RKO (cell line): ENCODE results near the gene DOK4.

ENCODE experiments used
- DNase-seq: peaks from one replicate; pipeline ENCODE4 v3.0.0-alpha.2; 2016; ENCODE audit warnings: low spot score

The DOK4 gene

DNA sequence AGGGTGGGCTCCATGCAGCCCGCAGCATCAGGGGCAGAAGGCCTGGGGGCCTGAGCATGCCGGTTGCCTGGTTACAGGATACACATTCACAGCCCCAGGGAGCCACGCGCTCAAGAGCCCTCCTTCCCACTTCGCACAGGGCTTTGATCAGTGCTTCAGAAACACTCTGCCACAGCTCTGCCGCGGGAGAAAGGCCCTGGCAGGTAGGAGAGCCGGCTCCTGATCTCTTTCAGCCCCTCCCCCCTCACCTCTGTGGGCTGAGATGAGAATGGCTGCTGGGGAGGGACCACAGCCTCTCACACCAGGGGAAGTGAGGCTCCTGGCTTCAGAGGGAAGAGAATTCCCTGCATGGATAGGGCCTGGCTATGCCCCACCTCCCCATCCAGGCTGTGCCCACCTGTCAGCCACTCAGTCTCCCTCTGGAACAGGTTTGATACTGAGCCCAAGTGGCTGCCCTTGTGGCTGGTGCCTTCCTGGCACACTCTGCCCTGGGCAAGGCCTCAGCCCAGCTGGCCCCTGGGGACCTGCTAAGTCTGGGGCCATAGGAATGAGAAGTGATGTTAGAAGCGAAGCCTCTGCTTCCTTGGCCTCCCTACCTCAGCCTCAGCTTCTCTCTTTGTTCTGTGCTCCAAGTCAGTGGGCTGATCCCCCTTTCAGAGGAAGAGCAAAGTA lies 8.6 kb downstream of the DOK4 start:
- DNase-seq, result no peak

DNA sequence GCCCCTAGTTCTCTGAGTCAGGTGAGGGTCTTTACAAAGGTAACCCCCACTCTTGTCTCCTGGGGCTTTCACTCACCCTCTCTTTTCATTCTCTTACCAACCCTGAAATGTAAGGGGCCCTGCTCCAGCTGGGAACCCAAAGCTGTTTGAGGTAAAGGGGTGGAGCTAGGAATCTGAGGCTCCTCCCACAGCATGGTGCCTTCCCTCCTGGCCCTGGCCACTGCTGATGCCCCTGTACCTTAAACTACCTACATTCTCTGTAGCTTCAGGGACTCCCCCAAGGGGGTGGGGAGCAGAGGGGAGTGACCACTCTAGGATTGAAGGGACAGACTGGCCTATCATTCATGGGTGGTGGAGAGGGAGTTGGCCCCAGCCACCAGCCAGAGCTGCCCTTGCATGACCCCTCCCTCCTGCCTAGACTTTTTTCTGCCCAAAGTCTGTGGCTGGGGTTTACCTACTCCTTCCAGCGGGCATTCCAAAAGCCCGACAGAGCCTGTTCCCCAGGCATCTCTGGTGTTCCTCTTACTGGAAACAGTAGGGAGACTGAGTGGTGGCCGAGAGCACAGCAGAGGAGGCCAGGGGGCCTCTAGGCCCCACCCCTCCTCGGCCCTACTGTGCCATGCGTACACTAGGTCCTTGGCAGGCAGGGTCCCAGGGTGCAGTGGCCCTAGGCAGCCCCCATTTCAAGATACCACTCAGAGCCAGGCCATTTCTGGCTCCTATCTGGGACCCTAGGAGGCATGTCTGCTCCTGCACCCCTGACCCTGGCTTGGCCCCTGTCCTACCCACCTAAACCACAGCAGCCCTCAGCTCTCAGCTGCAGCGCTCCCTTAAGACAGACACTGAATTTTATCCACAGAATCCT lies 9.5 kb downstream of the DOK4 start:
- no peak for DNase-seq

DNA sequence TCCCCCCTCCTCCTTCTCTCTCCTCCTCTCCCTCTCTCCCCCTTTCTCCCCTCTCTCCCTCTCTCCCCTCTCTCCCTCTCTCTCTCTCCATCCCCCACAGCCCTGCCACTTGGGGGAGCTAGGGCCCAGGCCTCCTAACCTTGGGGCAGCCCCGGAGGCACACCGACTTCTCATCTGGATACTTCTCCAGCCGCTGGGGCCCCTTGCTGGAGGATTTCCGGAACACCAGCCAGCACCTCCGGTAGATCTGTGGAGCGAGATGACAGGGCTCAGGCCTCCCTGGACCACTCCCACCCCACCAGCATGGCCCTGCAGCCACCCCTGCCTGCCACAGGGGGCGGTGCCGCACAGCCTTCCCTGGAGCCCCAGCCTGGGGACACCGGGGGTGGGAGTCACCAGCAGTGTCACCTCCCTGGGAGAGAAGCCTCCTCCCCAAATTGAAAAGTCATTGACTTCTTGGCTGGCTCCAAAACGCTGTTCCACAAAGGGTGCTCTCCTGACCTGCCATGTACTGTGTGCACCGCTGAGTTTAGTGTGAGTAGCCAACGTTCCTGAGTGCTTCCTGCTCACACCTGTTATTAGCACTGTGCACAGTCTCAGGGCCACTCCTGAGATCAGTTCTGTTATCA lies 10.5 kb downstream of the DOK4 start:
- peak; percentile 13 for DNase-seq

DNA sequence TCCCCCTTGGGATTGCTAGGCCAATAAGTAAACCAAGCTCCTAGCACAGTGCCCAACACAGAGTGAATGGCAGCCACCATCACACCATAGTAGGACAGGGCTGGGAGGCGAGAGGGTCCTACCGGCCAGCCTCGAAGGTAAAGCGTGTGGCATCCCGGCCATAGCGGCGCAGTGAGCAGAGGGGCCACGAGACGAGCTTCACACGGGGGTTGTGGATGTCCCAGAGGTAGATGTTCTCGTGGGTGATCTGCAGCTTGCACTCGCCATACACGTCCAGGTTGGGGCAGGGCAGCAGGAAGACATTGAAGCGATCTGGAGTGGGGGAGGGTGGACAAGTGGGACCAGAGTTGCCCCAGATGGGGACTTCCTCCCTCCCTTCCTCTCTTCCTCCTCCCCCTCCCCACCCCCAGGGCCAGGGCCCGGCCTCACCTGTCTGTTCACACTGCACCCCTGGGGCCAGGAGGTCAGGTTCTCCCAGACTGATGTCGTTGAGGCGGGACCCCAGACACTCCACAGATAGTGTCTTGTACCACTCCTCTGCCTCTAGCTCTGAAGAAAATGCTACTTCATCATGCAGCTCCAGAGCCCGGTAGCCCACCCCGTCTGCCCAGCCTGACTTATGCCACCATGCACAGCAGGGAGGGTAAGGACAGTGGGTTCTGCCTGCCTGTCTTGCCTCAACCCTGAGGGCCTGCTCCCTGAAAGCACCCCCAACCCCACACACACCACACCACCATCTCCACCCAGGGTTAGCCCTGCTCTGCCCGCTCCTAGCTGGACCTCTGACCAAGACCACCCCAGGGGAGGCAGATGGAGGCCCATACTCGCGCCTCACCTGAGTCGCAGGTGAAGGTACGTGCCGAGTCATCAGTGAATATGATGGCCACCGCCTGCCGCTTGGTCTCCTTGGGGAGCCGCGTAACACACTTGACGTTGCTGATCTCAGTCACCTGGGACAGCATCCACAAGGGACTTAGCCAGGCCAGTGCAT lies 11.3 kb downstream of the DOK4 start:
- DNase-seq, result no peak

DNA sequence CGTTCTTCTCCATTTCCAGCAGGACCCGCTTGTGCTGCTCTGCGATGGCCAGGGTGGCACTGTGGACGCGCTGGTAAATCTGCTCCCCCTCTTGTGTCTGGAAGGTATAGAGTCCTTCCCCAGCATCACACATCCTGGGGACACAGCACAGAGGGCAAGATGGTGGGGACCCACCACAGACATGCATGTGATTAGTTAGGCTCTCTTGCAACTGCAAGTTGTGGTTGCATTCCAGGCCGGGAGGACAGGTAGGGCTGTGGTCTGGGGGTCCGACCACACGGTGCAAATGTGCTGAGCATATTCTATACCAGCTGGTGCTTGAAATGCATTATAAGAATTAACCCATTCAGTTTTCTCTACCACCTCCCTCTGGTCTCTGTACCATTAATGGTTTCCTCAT lies 12.4 kb downstream of the DOK4 start:
- DNase-seq, result no peak

DNA sequence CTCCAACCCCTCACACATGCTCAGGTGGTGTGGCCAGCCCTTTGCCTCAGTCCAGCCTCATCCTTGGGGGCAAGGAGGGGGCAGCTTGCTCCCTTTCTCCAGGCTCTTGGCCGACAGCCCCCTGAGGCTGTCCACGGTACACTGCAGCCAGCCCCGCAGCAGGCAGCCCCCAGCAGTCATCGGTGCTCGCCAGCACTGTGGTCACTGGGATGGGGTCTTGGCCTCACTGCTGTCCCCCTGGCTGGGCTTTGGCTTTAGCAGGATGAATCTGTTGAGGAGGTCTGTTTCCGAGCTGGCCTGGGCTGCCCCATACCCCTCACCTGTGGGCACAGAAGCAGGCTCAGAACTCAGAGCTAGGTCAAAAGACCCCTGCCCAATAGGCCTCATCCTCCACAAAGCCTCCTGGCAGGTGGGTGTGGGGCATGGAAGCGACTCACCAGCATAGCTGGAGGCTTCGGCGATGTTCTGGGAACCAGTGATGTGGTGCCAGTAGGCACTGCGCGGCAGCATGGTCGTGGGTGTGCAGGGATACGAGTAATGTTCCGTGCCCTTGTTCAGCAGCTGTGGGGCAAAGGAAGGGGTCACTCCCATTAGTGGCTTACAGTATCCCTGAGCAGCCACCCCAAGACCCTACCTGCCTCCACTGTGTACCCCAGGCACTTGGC lies 13.0 kb downstream of the DOK4 start:
- DNase-seq, result no peak

DNA sequence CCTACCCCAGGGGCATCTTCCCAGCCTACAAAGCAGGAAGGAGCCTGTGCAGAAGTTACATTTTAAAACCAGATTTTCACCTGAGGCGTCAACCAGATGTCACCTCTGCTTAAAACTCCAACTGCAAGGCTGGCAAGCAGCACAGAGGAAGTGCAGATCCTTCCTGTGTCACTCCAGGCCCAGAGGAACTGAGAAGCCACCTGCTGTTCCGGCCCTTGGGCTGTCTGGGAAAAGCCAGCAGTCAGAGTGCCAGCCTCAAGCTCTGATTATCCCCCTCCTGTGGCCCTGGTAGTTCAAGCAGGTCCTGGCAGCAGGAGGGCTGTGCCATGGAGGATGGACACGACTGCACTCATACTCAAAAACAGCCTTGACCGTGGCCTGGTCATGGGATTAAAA lies 13.6 kb downstream of the DOK4 start:
- DNase-seq, result no peak

DNA sequence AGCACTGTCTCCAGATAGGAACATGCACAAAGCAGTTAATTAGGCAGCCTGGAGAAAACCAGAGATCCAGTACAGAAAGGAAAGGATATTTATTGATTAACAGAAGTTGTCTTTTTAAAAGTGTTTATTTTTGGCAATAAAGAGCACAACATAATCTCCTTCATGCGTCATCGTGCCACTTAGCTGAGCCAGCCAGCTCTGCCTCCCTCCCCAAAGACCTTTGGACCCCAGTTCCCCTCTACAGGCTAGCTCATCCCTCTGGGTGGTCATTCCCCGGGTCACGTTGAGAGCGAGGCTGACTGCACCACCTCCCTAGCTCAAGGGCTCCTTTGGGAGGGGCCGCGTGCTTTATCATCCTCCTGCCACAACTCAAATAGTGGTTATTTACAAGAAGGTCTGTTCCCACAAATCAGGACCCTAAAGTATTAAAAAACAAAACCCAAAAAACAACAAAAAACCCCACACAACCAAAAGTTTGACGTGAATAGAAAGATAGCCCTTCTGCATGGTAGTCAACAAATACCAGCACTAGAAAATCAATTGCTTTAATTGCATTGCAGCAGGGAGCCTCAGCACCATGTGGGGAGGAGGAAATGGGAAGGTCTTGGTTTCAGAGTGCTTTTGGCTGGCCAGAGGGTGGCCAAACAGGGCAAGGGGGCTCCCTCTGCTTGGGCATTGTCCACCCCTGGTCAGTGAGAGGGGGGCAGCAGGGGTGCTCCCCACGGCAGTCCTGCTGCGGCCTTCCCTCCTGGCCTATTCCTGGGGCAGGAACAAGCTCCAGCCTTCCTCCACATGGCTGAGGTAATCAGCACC lies 14.2 kb downstream of the DOK4 start:
- DNase-seq, result no peak

DNA sequence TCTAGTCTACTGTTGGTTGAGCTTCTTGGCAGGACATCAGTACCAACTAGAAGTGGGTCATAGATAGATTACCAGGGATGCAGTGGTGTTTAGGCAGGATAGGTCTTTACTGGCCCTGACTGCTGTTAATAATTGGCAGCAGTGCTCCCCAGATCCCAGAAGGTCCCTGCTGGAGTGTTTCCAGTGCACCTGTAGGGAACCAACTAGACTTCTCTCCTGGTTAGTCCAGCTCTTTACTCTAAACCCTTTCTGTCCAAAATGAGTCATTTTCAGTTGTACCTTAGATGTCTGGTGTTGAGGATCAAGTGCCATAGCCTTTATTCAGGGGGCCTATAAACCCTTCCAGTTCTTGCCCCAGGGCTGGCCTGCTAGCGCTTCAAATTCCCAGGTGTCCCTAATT lies 15.1 kb downstream of the DOK4 start:
- DNase-seq, result no peak

DNA sequence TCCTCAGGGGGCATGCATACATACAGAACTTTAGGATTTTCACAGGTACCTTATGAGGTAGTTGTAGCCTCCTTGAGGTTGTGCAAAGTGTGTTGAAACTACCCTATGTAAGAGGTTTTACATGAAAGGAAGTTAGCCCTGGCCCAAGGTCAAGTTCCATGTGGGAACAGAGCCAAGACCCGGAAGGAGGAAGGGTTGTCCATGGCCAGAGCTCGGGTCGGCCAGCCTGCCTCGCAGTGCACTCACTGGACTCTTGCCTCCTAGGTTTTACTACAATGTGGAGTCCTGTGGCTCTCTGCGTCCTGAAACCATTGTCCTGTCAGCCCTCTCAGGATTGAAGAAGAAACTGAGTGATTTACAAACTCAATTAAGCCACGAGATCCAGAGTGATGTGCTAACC lies 15.6 kb downstream of the DOK4 start:
- no peak for DNase-seq

DNA sequence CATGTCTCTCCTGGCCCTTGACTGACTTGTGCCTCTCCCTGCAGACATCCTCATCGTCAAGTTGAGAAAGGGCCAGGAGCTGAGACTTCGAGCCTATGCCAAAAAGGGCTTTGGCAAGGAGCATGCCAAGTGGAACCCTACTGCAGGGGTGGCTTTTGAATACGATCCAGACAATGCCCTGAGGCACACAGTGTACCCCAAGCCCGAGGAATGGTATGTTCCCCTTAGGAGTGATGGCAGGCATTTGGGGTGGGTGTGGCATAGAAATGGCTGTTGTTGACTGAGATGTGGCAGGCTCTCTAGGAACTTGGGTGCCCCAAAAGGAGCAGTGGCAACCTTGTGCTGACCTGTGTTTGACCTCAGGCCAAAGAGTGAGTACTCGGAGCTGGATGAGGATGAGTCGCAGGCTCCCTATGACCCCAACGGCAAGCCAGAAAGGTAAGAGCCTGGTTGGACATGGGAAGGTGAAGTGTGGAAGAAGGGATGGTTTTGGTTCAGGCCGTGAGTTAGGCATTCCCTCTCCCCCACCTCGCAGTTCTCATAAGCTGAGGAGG lies 16.3 kb downstream of the DOK4 start:
- DNase-seq, result no peak

DNA sequence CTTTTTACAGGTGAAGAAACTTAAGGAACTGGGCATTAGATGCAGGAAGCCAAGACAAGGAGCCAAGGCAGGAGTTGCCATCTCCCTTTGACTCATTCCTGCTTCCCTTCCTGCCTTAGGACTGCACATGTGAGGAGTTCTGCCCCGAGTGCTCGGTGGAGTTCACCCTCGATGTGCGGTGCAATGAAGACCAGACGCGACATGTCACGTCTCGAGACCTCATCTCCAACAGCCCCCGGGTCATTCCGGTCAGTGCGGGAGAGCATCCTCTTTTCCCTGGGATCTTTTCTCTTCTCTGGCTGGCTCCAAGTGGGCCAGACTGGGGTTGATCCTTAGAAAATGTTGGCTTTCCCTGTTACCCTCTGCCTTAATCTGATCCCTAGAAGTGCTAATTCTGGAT lies 17.2 kb downstream of the DOK4 start:
- DNase-seq, result no peak

DNA sequence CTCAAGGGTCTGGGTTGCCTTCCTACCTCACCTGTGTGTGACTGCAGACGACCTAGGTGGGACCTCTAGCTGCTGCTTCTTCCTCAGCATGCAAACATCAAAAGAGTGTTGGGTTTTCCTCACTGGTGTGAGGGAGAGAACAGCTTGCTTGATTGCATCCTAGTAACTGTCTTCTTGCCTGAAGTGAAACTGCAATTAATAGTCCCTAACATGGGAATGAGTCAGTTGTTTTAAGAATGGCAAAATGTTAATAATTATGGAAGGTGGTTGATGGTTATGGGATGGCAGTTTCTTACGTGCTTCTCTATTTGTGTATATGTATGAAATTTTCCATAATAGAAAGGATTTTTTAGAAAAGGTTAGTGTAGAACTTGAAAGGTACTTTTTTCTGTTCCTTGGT lies 17.9 kb downstream of the DOK4 start:
- DNase-seq, result no peak

DNA sequence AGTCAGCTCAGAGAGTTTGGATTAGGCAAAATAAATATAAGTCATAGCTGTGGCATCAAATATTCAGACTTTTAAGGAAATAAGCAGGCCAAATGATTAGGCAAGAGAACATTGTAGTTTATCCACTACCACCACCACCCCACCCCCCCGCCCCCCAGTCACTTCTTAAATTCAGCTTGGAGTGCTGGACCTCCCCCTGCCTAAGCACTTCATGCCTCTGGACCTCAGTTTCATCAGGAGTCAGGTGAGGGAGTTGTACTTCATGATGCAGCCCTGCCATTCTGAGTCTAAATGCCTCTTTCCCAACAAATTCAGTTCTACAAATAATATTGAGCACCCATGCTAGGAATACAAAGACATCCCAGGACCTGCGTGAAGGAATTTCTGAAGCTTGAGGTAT lies 21.8 kb downstream of the DOK4 start:
- DNase-seq, result no peak

DNA sequence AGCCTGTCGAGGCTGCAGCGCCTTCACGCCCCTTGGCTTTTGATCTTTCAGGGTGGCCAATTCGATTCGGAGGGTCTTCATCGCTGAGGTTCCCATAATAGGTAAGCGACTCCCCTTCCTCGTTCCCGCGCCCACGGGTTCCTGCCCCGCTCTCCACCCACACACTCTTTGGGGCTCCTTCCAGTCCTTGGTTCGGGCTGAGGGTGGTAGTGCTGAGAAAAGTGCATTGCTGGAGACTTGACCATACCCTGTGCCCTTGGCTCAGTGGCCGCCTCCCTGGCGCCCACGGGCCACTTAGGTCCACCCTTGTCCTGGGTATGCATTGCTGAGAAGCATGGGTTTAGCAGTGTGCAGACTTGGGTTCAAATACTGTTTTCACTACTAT lies 23.3 kb downstream of the DOK4 start:
- peak; percentile 51 for DNase-seq

DNA sequence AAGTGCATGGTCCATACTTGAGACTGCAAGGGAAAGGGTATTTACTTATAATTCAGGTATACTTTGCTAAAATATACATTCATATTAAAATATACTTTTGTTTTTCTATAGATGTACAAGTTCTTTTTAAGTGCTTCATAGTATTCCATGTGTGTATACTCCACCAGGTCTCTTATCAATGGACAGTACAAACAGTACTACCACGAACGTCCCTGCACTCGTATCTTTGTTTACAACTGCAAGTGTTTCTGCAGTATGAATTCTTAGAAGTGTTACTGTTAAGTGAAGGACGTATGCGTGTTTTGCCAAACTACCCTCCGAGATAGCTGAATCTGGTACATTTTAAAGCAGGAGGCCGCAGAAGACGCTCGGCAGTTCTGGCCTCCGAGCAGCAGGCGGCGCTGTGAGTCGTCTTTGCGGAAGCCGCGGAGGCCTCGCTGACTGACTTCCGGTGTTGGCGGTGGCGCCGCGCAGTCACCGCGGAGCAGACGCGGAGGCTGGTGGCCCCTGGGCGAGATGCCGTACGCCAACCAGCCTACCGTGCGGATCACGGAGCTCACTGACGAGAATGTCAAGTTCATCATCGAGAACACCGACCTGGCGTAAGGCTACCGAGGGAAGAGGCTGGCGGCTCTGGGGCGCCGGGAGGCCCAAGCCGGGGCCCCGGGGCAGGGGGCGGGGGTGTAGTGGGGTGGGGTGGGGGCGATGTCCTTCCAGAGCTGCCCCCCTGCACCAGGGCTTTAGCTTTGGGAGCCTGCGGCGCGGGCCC lies 23.9 kb downstream of the DOK4 start, which contains the start of gene POLR2C:
Gene POLR2C (plus strand): TSS at position 471 of the 769 bp plus-strand sequence. CDS start 46 bp downstream, at position 517.
- peak; percentile 88 for DNase-seq

DNA sequence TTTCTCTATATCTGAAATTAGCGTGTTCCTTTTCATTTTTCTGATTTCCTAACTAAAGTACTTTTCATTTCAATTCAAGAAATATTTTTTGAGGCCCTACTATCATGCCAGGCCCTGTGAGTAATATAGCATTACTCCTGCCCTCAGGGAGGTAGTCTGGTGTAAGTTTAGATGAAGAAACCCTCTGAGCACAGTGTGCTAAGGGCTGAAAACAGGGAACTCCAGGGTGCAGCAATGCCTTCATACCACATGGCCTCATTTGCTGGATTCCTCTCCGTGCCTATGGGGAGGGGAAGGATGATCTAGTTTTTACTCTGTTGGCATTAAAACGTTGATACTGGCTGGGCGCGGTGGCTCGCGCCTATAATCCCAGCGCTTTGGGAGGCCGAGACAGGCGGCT lies 34.3 kb downstream of the DOK4 start:
- no peak for DNase-seq

DNA sequence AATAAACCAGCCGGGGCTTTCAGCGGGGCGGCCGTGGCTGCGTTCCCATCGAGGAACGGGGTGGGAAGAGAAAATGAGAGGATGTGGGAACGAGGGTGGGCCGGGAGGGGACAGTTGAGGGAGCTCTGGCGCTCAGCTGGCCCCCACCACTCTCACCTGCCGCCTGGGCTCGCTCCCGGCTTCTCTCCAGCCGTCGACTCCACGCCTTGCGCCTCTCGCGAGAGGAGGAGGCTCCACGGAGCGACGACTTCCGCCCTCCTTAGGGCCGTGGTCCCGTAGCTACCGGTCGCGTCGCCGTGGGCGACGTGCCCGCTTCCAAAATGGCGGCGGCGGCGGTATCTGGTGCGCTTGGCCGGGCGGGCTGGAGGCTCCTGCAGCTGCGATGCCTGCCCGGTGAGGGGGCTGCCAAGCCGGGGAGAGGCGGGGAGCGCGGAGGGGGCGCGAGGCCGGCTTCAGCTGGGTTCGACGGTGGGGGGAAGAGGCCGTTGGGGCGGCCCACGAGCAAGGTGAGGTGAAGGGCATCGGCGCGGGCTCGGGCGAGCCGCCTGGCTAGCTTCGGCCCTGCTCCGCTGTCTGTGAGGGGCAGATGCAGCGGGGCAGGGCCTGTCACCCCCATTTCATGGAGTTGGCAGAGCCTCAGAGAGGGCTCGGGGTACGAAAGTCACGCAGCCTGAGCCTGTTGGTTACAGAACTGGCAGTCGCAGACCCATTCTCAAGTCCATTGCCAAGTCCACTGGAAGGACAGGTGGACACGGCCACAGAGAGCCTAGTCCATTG lies 38.9 kb downstream of the DOK4 start, which contains the start of the genes CIAPIN1 and COQ9:
Gene CIAPIN1 (minus strand): TSS at position 200 of the 777 bp plus-strand sequence. CDS start 6,457 bp downstream, outside the sequence.
Gene COQ9 (plus strand): TSS at position 294 of the 777 bp plus-strand sequence. CDS start 27 bp downstream, at position 321.
- DNase-seq, result peak; percentile 88
